WI38 (cell line): ENCODE data around the gene CHCHD10.

ENCODE experiments used
- H3K4me3 ChIP-seq: 2 replicates; pipeline ENCODE4 v1.5.1; 2011; ENCODE audit warnings: low read depth, mild to moderate bottlenecking, control low read depth, low read length
- TF ChIP-seq, protein P1 (sequence below): IDR thresholded peaks from 2 replicates; pipeline ENCODE4 v1.5.1; 2012; ENCODE audit warnings: low read depth, mild to moderate bottlenecking, control low read depth, low read length

CHCHD10 gene

DNA sequence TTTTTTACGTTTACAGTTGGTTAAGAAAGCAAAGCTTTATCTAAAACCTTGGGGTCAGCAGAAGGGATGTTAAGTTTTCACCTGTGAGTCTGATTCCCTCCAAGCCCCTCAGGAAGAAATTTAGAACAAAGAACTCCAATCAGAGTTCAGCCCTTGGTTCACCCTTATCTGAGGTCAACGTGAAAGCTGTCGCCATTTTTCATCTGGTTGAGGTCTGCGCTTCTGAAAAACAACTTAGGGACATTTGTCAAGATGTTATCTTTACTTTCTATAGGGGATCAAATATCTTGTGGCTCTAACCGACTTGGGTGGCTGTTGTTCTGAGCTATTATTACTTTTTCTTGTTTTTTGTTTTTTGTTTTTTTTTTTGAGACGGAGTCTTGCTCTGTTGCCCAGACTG, 46.9 kb downstream of the CHCHD10 start:
- TF ChIP-seq, protein P1, sequence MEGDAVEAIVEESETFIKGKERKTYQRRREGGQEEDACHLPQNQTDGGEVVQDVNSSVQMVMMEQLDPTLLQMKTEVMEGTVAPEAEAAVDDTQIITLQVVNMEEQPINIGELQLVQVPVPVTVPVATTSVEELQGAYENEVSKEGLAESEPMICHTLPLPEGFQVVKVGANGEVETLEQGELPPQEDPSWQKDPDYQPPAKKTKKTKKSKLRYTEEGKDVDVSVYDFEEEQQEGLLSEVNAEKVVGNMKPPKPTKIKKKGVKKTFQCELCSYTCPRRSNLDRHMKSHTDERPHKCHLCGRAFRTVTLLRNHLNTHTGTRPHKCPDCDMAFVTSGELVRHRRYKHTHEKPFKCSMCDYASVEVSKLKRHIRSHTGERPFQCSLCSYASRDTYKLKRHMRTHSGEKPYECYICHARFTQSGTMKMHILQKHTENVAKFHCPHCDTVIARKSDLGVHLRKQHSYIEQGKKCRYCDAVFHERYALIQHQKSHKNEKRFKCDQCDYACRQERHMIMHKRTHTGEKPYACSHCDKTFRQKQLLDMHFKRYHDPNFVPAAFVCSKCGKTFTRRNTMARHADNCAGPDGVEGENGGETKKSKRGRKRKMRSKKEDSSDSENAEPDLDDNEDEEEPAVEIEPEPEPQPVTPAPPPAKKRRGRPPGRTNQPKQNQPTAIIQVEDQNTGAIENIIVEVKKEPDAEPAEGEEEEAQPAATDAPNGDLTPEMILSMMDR = no peak
- H3K4me3 ChIP-seq = no peak overlapping the region

DNA sequence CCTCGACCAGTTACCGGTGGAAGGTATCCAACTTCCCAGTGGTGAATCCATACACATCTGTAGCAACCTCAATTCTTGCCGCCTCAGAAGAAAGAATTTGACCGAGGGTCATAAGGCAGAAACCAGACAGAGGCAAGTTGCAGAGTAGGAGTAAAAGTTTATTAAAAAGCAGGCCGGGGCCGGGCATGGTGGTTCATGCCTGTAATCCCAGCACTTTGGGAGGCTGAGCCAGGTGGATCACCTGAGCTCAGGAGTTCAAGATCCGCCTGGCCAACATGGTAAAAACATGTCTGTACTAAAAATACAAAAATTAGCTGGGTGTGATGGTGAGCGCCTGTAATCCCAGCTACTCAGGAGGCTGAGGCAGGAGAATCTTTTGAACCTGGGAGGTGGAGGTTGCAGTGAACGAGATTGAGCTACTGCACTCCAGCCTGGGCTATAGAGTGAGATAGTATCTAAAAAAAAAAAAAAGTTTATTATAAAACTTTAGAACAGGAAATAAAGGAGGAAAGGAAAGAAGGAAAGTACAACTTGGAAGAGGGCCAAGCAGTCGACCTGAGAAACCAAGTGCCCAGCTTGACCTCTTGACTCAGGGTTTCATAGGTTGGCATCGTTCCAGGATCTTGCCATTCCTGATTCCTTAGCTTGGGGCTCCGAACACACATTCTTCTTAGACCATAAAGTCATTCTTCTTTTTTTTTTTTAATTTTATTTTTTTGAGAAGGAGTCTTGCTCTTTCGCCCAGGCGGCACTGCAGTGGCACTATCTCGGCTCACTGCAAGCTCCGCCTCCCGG, 49.2 kb downstream of the CHCHD10 start:
- H3K4me3 ChIP-seq = no peak overlapping the region
- TF ChIP-seq, protein P1 = no peak

DNA sequence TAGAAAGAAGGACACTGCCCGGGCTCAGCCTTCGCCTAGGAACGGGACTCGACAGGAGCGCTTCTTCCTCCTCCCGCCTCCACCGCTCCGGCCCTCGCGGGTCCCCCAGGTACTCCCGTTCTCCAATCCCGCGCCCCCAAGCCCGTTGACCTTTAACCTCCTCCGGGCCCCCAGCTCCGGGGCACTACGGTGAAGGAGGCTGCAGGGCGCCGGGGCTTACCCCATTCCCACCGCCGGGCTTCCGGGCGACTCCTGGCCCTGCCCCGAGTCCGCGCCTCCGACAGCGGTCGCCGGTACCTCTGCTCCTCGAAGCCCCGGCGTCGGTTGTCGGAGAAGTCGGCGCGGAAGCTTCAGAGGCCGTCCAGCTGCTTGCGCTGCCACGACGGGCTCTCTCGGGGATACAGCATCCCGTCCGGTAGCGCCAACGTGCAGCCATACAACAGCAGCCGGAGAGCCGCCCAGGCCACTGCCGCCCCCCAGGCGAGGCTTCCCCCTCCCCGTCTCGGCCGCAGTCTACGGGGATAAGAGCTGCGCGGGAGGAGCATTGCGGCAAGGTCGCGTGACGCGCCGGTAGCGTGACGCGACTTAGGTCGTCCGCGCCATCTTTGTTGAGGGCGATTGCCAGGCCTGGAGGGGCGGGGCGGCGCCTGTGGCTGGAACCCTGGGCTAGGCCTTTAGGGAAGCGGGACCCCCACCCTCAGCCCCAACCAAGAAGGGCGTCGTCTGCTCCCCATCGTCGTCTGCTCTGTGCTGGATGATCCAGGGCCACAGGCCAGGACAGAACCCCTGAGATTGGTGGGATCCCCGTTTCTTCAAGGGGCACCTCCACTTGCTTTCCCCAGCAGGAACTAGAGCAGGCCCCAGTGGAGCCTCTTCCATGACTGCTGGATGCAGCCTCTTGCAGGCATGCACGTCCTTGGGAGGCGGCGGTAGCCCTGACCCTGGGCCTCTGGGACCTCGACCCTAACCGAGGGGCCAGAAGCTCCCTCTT, 50.7 kb downstream of the CHCHD10 start:
- H3K4me3 ChIP-seq = peak overlapping the region; percentile 82
- TF ChIP-seq, protein P1 = no peak
